Stimulated activated CD4-positive, alpha-beta T cell treated with anti-CD3 and anti-CD28 coated beads, TNF-alpha, amount 100 ng/mL, for 4 hours (primary cell): ENCODE results near the gene ZBTB12.
"Not testable (repeated sequence)": the region's sequence is repeated elsewhere in the genome, so short reads cannot be mapped to it uniquely, and the experiment has no call there.

ENCODE experiments used
- DNase-seq, 3 experiments: peaks; one replicate each; pipeline ENCODE4 v3.0.0-alpha.2; 2020; ENCODE audit warnings: low read depth in 3 of 3

ZBTB12 gene

GRCh38 chr6:31920811-31921210 is 18.9 kb upstream of the ZBTB12 start:
- no peak for DNase-seq

GRCh38 chr6:31919624-31920303 is 17.9 kb upstream of the ZBTB12 start:
- no peak for DNase-seq

- DNase-seq = no peak
These were observed 16.3 kb upstream of the ZBTB12 start for GRCh38 chr6:31918069-31918720.

- DNase-seq = no peak
These were observed 13.9 kb upstream of the ZBTB12 start for GRCh38 chr6:31915756-31916155.

- DNase-seq = no peak
These were observed 13.5 kb upstream of the ZBTB12 start for GRCh38 chr6:31915351-31915750.

- DNase-seq = no peak
These were observed 10.1 kb upstream of the ZBTB12 start for GRCh38 chr6:31911826-31912585.

- not testable (repeated sequence) for DNase-seq
These were observed 7.4 kb upstream of the ZBTB12 start for GRCh38 chr6:31909298-31909697.

GRCh38 chr6:31908791-31909190 is 6.9 kb upstream of the ZBTB12 start:
- no peak for DNase-seq

- not testable (repeated sequence) for DNase-seq
These were observed 6.4 kb upstream of the ZBTB12 start for GRCh38 chr6:31908255-31908654.

- no peak for DNase-seq
These were observed 5.4 kb upstream of the ZBTB12 start for GRCh38 chr6:31907158-31907813.

- DNase-seq = not testable (repeated sequence)
These were observed 4.8 kb upstream of the ZBTB12 start for GRCh38 chr6:31906727-31907126.

- DNase-seq = no peak
These were observed 4.2 kb upstream of the ZBTB12 start for GRCh38 chr6:31906122-31906521.

GRCh38 chr6:31905041-31905440 is 3.2 kb upstream of the ZBTB12 start:
- no peak for DNase-seq

GRCh38 chr6:31903957-31904356 is 2.1 kb upstream of the ZBTB12 start:
- DNase-seq = no peak

GRCh38 chr6:31901415-31901952 is 402 bp downstream of the ZBTB12 start:
- DNase-seq = peak; percentile 50 to 63 (median 62)

- no peak for DNase-seq
These were observed 920 bp downstream of the ZBTB12 start for GRCh38 chr6:31900917-31901414.

- DNase-seq = no peak
These were observed 1.8 kb downstream of the ZBTB12 start for GRCh38 chr6:31899882-31900722.

GRCh38 chr6:31899215-31899614 is 2.7 kb downstream of the ZBTB12 start:
- no peak for DNase-seq

GRCh38 chr6:31898383-31899011 is 3.4 kb downstream of the ZBTB12 start:
- no peak for DNase-seq

- DNase-seq = peak; percentile 67 to 72 (median 71)
These were observed 4.1 kb downstream of the ZBTB12 start, which contains the start of gene EHMT2 for GRCh38 chr6:31897612-31898382. TSS of gene EHMT2 (minus strand) at chr6:31897698. CDS start at chr6:31897677, 21 bp downstream.
